GM23338 (cell line): Measurements from ENCODE around the gene HGS. TPM values are rescaled to one million over a fixed set of nuclear protein-coding genes. Genes with fewer than 3 reads are reported as not detected.

Source experiments
- JUNB ChIP-seq: IDR thresholded peaks from one replicate; pipeline ENCODE4 v1.6.1; 2016; ENCODE audit warnings: antibody characterized with exemption; ENCODE audit not compliant: unreplicated experiment
- REST ChIP-seq: IDR thresholded peaks from one replicate; pipeline ENCODE4 v1.6.1; 2018; ENCODE audit warnings: antibody characterized with exemption; ENCODE audit not compliant: unreplicated experiment
- STAT1 ChIP-seq: IDR thresholded peaks from one replicate; pipeline ENCODE4 v1.6.1; 2016; ENCODE audit warnings: antibody characterized with exemption; ENCODE audit not compliant: unreplicated experiment
- ZNF114 ChIP-seq: fragments of 250-450 bp; sonication (Bioruptor Pico); IDR thresholded peaks from 2 replicates; pipeline ENCODE4 v1.5.0; 2020; ENCODE audit warnings: mild to moderate bottlenecking, moderate library complexity
- ZNF462 ChIP-seq: fragments of 250-450 bp; sonication (Bioruptor Pico); IDR thresholded peaks from 2 replicates; pipeline ENCODE4 v1.5.0; 2020; ENCODE audit warnings: mild to moderate bottlenecking, moderate library complexity
- polyA plus RNA-seq: library from polyadenylated mRNA; unstranded; fragments of >200 nt; fragmentation: Nextera tagmentation; extraction: Ambion mirVana; gene quantifications from 2 replicates; pipeline ENCODE4 v1.2.1, GENCODE V29; 2016
- total RNA-seq: library from RNA; depleted of rRNA; stranded (reverse); fragments of >200 nt; shearing (Covaris generic); gene quantifications from 2 replicates; pipeline ENCODE4 v1.2.3, GENCODE V29; 2014

The HGS gene
- total and polyA plus RNA-seq, 2 experiments from 2014 or later, result 59.0 to 90.2 TPM

DNA sequence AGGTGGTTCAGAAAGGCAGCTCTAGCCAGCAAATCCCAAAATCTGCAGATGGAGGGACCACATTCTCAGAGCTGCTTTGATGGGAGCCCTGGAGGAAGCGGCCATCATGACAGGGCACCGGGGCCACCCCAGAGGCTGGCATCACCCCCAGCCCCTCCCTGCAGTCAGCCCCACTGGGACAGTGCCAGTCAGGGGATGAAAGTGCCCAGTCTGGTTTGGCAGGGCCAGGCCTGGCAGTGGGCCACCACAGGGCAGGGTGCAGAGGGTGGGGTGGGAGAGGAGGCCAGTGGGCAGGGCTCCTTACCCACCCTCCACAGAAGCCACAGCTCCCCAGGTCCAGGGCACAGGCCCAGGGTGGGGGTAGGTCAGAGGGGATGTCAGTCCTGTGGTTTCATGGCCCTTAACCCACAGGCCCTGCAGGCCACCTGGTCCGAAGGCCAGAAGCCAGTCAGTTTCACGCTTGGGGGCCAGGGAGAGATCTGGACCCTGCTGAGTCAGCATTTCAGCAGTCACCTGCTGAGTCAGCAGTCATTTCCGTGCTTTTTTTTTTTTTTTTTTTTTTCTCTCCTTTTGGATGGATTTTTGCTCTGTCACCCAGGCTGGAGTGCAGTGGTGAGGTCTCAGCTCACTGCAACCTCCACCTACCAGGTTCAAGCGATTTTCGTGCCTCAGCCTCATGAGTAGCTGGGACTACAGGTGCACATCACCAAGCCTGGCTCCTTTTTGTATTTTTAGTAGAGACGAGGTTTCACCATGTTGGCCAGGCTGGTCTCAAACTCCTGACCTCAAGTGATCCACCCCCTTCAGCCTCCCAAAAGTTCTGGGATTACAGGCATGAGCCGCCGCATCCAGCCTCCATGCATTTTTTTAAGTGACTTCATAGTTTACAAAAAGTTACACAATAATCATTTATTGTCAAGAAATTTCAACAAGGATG is 38.6 kb downstream of the HGS start (continued):
- TF ChIP-seq ZNF462 (CRISPR knock-in tag), result no peak
- TF ChIP-seq JUNB, result no peak
- TF ChIP-seq REST, result no peak
- TF ChIP-seq STAT1, result no peak
- no peak for TF ChIP-seq ZNF114 (CRISPR knock-in tag)
